Neuronal stem cell (in vitro differentiated cells): ENCODE data around the gene SLC39A11.

Experiments
- DNase-seq: peaks from one replicate; pipeline ENCODE4 v3.0.0-alpha.2; 2013; ENCODE audit warnings: low spot score
- H2AFZ ChIP-seq: one replicate; pipeline ENCODE4 v1.6.1; 2013; ENCODE audit warnings: mild to moderate bottlenecking, low read length, inconsistent platforms
- H2AK5ac ChIP-seq: 2 replicates; pipeline ENCODE4 v1.6.1; 2013; ENCODE audit warnings: low read depth, mild to moderate bottlenecking, inconsistent platforms, low read length, moderate library complexity, mixed read lengths
- H2BK120ac ChIP-seq: 2 replicates; pipeline ENCODE4 v1.6.1; 2013; ENCODE audit warnings: low read depth, mild to moderate bottlenecking, inconsistent platforms, low read length, moderate library complexity, mixed read lengths
- H2BK12ac ChIP-seq: one replicate; pipeline ENCODE4 v1.6.1; 2013; ENCODE audit warnings: low read length, inconsistent platforms
- H2BK15ac ChIP-seq: 2 replicates; pipeline ENCODE4 v1.6.1; 2013; ENCODE audit warnings: mild to moderate bottlenecking, low read length, inconsistent platforms, mixed read lengths
- H2BK5ac ChIP-seq: one replicate; pipeline ENCODE4 v1.6.1; 2013; ENCODE audit warnings: inconsistent platforms, mild to moderate bottlenecking, low read length, moderate library complexity
- H3K14ac ChIP-seq: one replicate; pipeline ENCODE4 v1.6.1; 2013; ENCODE audit warnings: low read length, inconsistent platforms
- H3K18ac ChIP-seq: 2 replicates; pipeline ENCODE4 v1.6.1; 2013; ENCODE audit warnings: low read length, inconsistent platforms
- H3K23ac ChIP-seq: 2 replicates; pipeline ENCODE4 v1.6.1; 2013; ENCODE audit warnings: low read depth, mild to moderate bottlenecking, mixed read lengths, low read length, inconsistent platforms; ENCODE audit not compliant: poor library complexity
- H3K27ac ChIP-seq: replicated peaks from 3 replicates; pipeline ENCODE4 v1.5.1; 2013; ENCODE audit warnings: low read length, inconsistent platforms
- H3K27me3 ChIP-seq, 3 experiments: 2 replicates each; pipeline ENCODE4 v1.6.1; 2013; ENCODE audit warnings: low read length in 3 of 3, mild to moderate bottlenecking in 2 of 3, inconsistent platforms in 1 of 3, low read depth in 1 of 3, mixed read lengths in 1 of 3, moderate library complexity in 1 of 3; ENCODE audit not compliant: control insufficient read depth in 3 of 3, insufficient read depth in 3 of 3
- H3K36me3 ChIP-seq, 2 donors: replicated peaks in 1 of 2; 2 replicates each; pipeline ENCODE4 v1.6.1; 2013; ENCODE audit warnings: low read length in 2 of 2; ENCODE audit not compliant: control insufficient read depth in 2 of 2, insufficient read depth in 2 of 2
- H3K4ac ChIP-seq: 2 replicates; pipeline ENCODE4 v1.6.1; 2013; ENCODE audit warnings: inconsistent platforms, mild to moderate bottlenecking, low read length, moderate library complexity
- H3K4me1 ChIP-seq, 2 donors: 1 replicate in 1 of 2; 2 replicates in 1 of 2; pipeline ENCODE4 v1.6.1; 2013; ENCODE audit warnings: low read length in 2 of 2, low read depth in 1 of 2; ENCODE audit not compliant: control insufficient read depth in 2 of 2, insufficient read depth in 1 of 2
- H3K4me2 ChIP-seq: one replicate; pipeline ENCODE4 v1.6.1; 2013; ENCODE audit warnings: mild to moderate bottlenecking, low read length, inconsistent platforms; ENCODE audit not compliant: insufficient read depth, poor library complexity, severe bottlenecking
- H3K4me3 ChIP-seq, 2 donors: 2 replicates each; pipeline ENCODE4 v1.5.1; 2013; ENCODE audit warnings: low read length in 2 of 2, mild to moderate bottlenecking in 2 of 2, inconsistent platforms in 1 of 2, moderate library complexity in 1 of 2
- H3K79me1 ChIP-seq: one replicate; pipeline ENCODE4 v1.6.1; 2013; ENCODE audit warnings: low read depth, mild to moderate bottlenecking, inconsistent platforms, low read length, moderate library complexity
- H3K9ac ChIP-seq: one replicate; pipeline ENCODE4 v1.6.1; 2013; ENCODE audit warnings: mild to moderate bottlenecking, low read depth, low read length, inconsistent platforms; ENCODE audit not compliant: poor library complexity
- H3K9me3 ChIP-seq, 2 donors: replicated peaks in 1 of 2; 2 replicates each; pipeline versions ENCODE3 to v1.6.1; 2013; ENCODE audit warnings: low read length in 2 of 2, mild to moderate bottlenecking in 2 of 2, inconsistent platforms in 1 of 2, low read depth in 1 of 2, mixed read lengths in 1 of 2, moderate library complexity in 1 of 2; ENCODE audit not compliant: control insufficient read depth in 2 of 2, insufficient read depth in 1 of 2
- H4K8ac ChIP-seq: one replicate; pipeline ENCODE4 v1.6.1; 2013; ENCODE audit warnings: low read depth, mild to moderate bottlenecking, inconsistent platforms, low read length, moderate library complexity
- H4K91ac ChIP-seq: one replicate; pipeline ENCODE4 v1.6.1; 2013; ENCODE audit warnings: low read length, low read depth, mild to moderate bottlenecking, inconsistent platforms; ENCODE audit not compliant: poor library complexity
- WGBS, 2 donors: extraction: QIAGEN DNeasy Blood & Tissue Kit; methylation state at CpG; one replicate each; pipeline ENCODE4 v1.1.7; 2013; ENCODE audit warnings: missing lambda C conversion rate in 2 of 2, mixed read lengths in 1 of 2; ENCODE audit not compliant: insufficient read length in 2 of 2, insufficient replicate concordance in 1 of 2; ENCODE audit errors: extremely low coverage in 2 of 2; 5-methylcytosine and 5-hydroxymethylcytosine counted together

SLC39A11 gene

DNA sequence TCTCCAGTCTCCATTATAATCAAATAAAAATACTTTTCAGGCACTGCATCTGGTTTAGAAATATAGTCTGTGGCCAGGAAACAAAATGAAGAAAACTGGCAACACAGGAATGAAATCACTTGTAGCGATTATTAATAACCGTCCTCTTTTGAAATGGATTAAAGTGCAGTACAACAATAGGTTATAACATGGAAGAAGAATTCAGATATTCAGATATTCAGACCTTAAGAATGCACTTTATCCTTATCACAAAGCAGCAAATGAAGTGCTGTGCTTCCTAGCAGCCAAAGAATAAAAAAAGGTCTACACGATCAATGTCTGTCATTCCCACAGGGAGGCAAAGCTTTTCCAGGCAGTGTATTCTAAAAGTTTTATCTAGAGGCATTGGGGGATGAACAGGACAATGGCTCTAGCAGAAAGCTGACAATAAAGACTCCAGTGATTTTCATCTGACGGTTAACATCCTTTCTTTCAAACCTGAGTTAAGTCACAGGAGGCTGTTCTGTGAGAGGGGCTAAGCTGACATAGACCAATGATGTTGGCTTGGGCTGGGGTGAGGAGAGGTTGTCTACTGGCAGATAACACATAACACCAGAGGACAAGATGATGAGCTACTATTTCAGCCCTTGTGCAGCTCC is 259.2 kb downstream of the SLC39A11 start:
- no peak overlapping the region for H4K8ac ChIP-seq
- no peak overlapping the region for H2BK15ac ChIP-seq
- H3K18ac ChIP-seq: no peak overlapping the region
- H2BK5ac ChIP-seq: no peak overlapping the region
- WGBS, 2 donors: no CpG with 5 or more reads among the region's 4 CpGs
- no peak overlapping the region for H3K4me2 ChIP-seq
- H4K91ac ChIP-seq: no peak overlapping the region
- no peak overlapping the region for H2BK120ac ChIP-seq
- no peak overlapping the region for H3K23ac ChIP-seq
- peaks cover 13 to 18% of the 10 kb centered on the region in 2 donors for H3K4me1 ChIP-seq
- no peak overlapping the region for H2AK5ac ChIP-seq
- H2BK12ac ChIP-seq: no peak overlapping the region
- H3K4me3 ChIP-seq: no peak overlapping the region
- no peak overlapping the region for H3K9ac ChIP-seq
- no peak overlapping the region for H2AFZ ChIP-seq
- no peak overlapping the region for H3K4ac ChIP-seq
- no peak overlapping the region for H3K14ac ChIP-seq
- H3K9me3 ChIP-seq: no peaks in the 10 kb centered on the region
- peak; percentile 12 for DNase-seq
- no peaks in the 10 kb centered on the region for H3K36me3 ChIP-seq
- no peaks in the 10 kb centered on the region for H3K27me3 ChIP-seq
- H3K27ac ChIP-seq: peak overlapping the region; percentile 22
- no peaks in the 10 kb centered on the region for H3K79me1 ChIP-seq

DNA sequence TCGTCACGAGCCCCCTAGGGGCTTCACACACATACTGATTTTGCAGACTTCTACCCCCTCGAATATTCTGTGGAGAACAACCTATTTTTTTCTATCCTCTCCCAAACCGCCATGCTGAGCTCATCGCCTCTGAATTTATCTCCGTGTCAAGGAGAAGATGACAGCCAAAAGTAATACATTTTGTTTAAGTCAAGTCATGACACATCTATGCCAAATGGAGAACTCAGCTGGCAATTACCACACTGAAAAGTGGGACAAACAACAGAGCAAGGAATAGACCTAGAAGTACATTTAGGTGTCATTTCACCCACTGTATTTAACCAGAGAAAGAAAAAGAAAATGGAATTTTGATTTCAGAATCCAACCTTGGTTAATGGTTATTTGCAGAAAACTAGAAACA is 260.2 kb downstream of the SLC39A11 start:
- H3K27ac ChIP-seq: no peak overlapping the region

DNA sequence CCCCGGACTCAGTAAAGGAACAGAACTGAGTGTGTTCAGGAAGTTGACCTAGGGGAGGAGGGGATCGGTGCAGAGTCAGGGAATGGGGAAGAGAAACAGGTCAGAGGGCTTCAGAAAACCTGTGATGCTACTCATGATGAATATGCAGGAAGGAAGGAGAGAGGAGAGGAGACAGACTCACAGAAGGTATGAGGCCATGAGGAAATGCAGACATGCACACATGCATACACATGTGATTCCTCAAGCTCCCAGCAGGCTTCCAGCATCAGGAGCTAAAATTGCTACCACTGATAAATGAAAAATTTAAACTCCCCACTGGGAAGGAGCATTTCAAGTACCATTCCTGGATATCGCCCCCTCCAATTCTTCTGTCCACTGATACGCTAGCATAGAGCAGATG is 262.6 kb downstream of the SLC39A11 start:
- peaks cover 5 to 8% of the 10 kb centered on the region in 2 donors for H3K4me1 ChIP-seq
- WGBS, 2 donors: no CpG with 5 or more reads among the region's 4 CpGs
- H3K4me3 ChIP-seq: no peak overlapping the region
- H3K27ac ChIP-seq: no peak overlapping the region
- DNase-seq: no peak
- peaks cover 6 to 7% of the 10 kb centered on the region in 2 donors for H3K9me3 ChIP-seq
- H3K27me3 ChIP-seq: no peaks in the 10 kb centered on the region
- no peak overlapping the region for H3K23ac ChIP-seq
- no peak overlapping the region for H3K4me2 ChIP-seq
- H3K79me1 ChIP-seq: no peaks in the 10 kb centered on the region
- no peak overlapping the region for H4K8ac ChIP-seq
- H3K4ac ChIP-seq: no peak overlapping the region
- H2BK15ac ChIP-seq: no peak overlapping the region
- no peak overlapping the region for H3K9ac ChIP-seq
- H2BK5ac ChIP-seq: no peak overlapping the region
- no peak overlapping the region for H4K91ac ChIP-seq
- H3K14ac ChIP-seq: no peak overlapping the region
- no peak overlapping the region for H2BK120ac ChIP-seq
- peak overlapping the region; percentile 36 for H2AK5ac ChIP-seq
- H3K18ac ChIP-seq: no peak overlapping the region
- no peak overlapping the region for H2BK12ac ChIP-seq
- no peak overlapping the region for H2AFZ ChIP-seq
- no peaks in the 10 kb centered on the region for H3K36me3 ChIP-seq

More for the DNA sequence above, 260.2 kb downstream of the SLC39A11 start:
- Histone ChIP-seq H2BK15ac (no peak overlapping the region), H4K91ac (no peak overlapping the region), H2AFZ (no peak overlapping the region), H3K4ac (no peak overlapping the region), H3K27me3 (no peaks in the 10 kb centered on the region), H3K14ac (no peak overlapping the region), H2BK5ac (no peak overlapping the region), H2AK5ac (no peak overlapping the region), H2BK120ac (no peak overlapping the region), H3K9me3 (no peaks in the 10 kb centered on the region), H3K79me1 (no peaks in the 10 kb centered on the region), H3K4me2 (no peak overlapping the region), H3K9ac (no peak overlapping the region), H4K8ac (no peak overlapping the region), H3K4me3 (no peak overlapping the region), H3K36me3 (no peaks in the 10 kb centered on the region), H3K23ac (no peak overlapping the region), H2BK12ac (no peak overlapping the region), H3K4me1 (peaks cover 10 to 13% of the 10 kb centered on the region in 2 donors), H3K18ac (no peak overlapping the region)
- WGBS, 2 donors: no CpG with 5 or more reads among the region's 6 CpGs
- no peak for DNase-seq

DNA sequence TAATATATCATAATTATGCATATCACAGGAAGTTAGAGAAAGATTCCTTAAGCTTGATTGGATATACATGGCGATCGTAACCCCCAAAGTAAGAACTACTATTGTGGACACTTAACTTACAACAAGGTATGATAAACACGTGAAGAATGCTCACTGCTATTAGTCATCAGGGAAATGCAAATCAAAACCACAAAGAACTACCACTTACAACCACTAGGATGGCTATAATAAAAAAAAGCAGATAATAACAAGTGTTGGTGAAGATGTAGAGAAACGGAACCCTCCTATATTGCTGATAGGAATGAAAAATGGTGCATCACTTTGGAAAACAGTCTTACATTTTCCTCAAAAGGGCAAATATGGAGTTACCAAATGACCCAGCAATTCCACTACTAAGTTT is 265.9 kb downstream of the SLC39A11 start:
- Histone ChIP-seq H2BK15ac (no peak overlapping the region), H3K27me3 (no peaks in the 10 kb centered on the region), H3K4me2 (no peak overlapping the region), H3K9me3 (peaks cover 8 to 11% of the 10 kb centered on the region in 2 donors), H2BK12ac (no peak overlapping the region), H3K27ac (no peak overlapping the region), H3K4me1 (peaks cover 0 to 3% of the 10 kb centered on the region in 2 donors), H3K18ac (no peak overlapping the region), H2AFZ (no peak overlapping the region), H3K14ac (no peak overlapping the region), H2AK5ac (no peak overlapping the region), H2BK5ac (no peak overlapping the region), H3K9ac (no peak overlapping the region), H3K4ac (no peak overlapping the region), H3K79me1 (no peaks in the 10 kb centered on the region), H2BK120ac (no peak overlapping the region), H3K36me3 (no peaks in the 10 kb centered on the region), H3K4me3 (no peak overlapping the region), H4K8ac (no peak overlapping the region), H3K23ac (no peak overlapping the region), H4K91ac (no peak overlapping the region)
- WGBS, 2 donors: no CpG with 5 or more reads among the region's 4 CpGs
- DNase-seq: no peak
